Activated CD4-positive, alpha-beta T cell treated with anti-CD3 and anti-CD28 coated beads, Interleukin-2, Interleukin-4, amounts not matched to agents 100 ng/mL and 50 ng/mL, durations not matched to agents 16 hours and 8 hours (primary cell): ENCODE measurements around the gene COPS3.

Experiments
- DNase-seq: peaks from one replicate; pipeline ENCODE4 v3.0.0-alpha.2; 2020; ENCODE audit warnings: low spot score

Gene COPS3

GRCh38 chr17:17280613-17281549 is at the start of gene COPS3:
TSS of gene COPS3 (minus strand) at chr17:17281246. CDS start at chr17:17281186, 60 bp downstream.
- DNase-seq, result peak; percentile 98

GRCh38 chr17:17328251-17328650 is 47.2 kb upstream of the COPS3 start:
- no peak for DNase-seq

- no peak for DNase-seq
These were observed 45.3 kb upstream of the COPS3 start for GRCh38 chr17:17326275-17326875.

- DNase-seq, result no peak
These were observed 44.8 kb upstream of the COPS3 start for GRCh38 chr17:17325816-17326215.

- DNase-seq, result no peak
These were observed 44.2 kb upstream of the COPS3 start for GRCh38 chr17:17325228-17325627.

GRCh38 chr17:17324616-17325015 is 43.6 kb upstream of the COPS3 start:
- no peak for DNase-seq

GRCh38 chr17:17322516-17323510 is 41.8 kb upstream of the COPS3 start:
- no peak for DNase-seq

- DNase-seq, result no peak
These were observed 40.4 kb upstream of the COPS3 start for GRCh38 chr17:17321356-17322025.

- DNase-seq, result no peak
These were observed 39.8 kb upstream of the COPS3 start for GRCh38 chr17:17320911-17321220.

- DNase-seq, result no peak
These were observed 39.3 kb upstream of the COPS3 start for GRCh38 chr17:17320188-17320910.

- DNase-seq, result no peak
These were observed 34.2 kb upstream of the COPS3 start for GRCh38 chr17:17315142-17315821.

GRCh38 chr17:17314501-17315071 is 33.5 kb upstream of the COPS3 start:
- DNase-seq, result no peak

- peak; percentile 74 for DNase-seq
These were observed 32.4 kb upstream of the COPS3 start for GRCh38 chr17:17313350-17313991.

- no peak for DNase-seq
These were observed 28.3 kb upstream of the COPS3 start for GRCh38 chr17:17309356-17309755.

- peak; percentile 67 for DNase-seq
These were observed 24.3 kb upstream of the COPS3 start for GRCh38 chr17:17305281-17305801.

- peak; percentile 63 for DNase-seq
These were observed 23.5 kb upstream of the COPS3 start for GRCh38 chr17:17304521-17304985.

- DNase-seq, result no peak
These were observed 22.9 kb upstream of the COPS3 start for GRCh38 chr17:17303847-17304490.

GRCh38 chr17:17303010-17303846 is 22.2 kb upstream of the COPS3 start, which contains the start of gene NT5M:
TSS of gene NT5M (plus strand) at chr17:17303373. CDS start at chr17:17303551, 178 bp downstream.
- DNase-seq, result peak; percentile 74
